HG02973 (cell line): ENCODE results near the gene DYNLRB1.
"Not testable (repeated sequence)": the region's sequence is repeated elsewhere in the genome, so short reads cannot be mapped to it uniquely, and the experiment has no call there.

Source experiments
- ATAC-seq: cut with Tn5 transposase; IDR thresholded peaks from one replicate; pipeline ENCODE4 v1.9.1; 2021; ENCODE audit warnings: moderate library complexity; ENCODE audit not compliant: unreplicated experiment

The DYNLRB1 gene

DNA sequence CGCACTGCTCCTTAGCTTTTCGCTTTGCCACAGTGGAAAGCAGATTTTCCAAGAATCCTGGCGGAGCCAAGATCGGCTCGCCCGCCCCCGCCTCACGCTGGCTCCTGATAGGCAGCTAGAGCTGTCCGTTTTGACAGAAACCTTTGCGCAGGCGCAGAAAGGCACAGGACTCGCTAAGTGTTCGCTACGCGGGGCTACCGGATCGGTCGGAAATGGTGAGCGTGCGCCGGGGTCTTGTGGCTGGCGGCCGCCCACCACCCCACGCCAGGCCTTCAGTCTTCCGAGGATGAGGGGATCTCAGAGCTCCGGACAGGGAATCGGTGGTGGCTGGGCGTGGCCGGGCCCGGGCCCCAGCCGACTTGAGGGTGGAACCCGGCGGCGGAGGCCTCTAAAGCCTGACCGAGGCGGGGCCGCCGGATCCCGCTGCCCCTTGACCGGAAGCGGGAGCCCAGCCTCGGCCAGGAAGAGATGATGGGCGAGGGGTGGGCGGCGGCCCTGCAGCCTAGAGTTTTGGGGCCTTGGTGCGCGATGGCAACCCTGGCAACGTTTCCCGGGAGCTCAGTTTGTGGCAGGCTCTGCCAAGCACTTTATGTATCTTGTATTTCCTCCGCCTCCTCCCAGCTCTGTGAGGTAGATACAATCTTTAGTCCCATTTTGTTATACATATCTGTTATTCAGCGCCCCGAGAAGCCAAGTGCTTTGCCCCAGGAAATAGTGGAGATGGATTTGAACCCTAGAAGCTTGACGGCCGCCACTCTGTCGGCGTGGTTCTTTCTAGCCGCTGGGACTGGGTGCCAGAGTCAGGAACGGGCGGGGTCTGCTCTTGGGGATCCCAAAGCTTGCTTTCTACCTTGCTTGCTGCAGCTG is at the start of gene DYNLRB1:
Gene DYNLRB1 (plus strand): TSS at position 176 of the 867 bp plus-strand sequence. CDS start 37 bp downstream, at position 213.
- peak; percentile 59 for ATAC-seq

DNA sequence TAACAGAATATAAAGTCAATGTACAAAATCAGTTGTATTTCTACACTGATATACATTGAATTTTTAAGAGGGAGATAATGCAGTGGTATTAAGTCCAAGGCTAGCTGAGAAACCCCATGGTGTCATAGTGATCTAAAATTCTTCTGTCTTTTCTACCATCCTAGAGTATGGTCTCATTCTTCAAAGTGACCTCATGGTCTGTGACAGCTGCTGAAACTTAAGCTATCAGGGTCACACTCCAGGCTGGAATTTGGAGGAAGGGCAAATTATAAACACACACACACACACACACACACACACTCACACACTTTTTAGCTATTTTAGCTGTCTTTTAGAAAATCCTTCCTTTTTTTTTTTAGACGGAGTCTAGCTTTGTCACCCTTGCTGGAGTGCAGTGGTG is 47.3 kb upstream of the DYNLRB1 start:
- no peak for ATAC-seq

DNA sequence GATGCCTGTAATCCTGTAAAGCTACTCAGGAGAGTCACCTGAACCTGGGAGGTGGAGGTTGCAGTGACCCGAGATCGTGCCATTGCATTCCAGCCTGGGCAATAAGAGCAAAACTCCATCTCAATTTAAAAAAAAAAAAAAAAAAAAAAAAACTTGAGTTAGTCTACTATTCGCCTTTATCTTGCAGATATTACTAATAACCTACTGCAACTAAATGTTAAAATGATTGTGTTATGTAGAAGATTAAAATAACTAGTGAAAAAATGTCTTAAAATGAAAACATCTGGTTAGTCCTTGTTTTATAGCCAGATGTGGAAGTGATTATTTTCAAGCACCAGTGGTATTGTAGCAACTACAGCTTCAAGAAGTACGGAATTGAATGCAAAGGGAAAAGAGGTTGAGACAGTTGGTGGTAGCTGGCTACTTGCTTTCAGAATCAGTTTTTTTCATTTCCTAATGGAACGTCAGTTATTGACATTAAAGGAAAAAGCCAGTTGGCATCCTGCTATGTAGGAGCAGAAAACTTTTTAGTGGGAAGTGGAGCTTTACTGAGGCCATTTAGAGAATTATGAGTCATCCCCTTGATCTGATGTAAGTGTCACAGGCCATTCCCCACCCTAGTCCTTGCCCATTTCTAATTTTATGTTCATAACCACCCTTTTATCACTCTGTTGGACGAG is 43.8 kb upstream of the DYNLRB1 start:
- ATAC-seq, result no peak

DNA sequence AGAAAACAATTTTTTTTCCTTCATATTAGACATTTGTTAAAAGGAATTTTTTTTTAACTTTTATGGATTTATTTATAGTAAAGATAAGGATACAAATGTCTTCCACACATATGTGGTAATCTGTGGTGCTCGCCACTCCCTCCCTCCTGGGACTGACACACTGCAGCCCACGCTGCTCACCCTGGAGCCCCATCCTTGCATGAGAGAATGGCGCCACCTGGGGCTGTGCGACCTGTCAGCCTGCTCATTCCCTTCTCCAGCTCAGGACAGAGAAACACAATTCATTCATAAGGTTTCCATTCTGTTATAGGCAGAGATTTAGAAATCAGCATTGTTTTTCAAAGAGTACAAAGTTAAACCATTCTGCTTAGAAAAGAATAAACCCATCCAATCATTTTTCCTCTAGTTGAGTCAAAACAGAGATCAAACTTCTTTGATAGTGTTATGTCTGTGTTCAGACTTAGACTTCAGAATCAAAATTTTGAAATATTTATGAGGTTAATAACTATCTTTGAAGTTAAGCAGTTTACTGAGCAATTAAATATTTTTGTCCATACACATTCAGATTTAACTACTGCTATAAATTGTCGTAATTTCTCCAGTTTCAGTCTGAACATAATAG is 42.8 kb upstream of the DYNLRB1 start:
- no peak for ATAC-seq

DNA sequence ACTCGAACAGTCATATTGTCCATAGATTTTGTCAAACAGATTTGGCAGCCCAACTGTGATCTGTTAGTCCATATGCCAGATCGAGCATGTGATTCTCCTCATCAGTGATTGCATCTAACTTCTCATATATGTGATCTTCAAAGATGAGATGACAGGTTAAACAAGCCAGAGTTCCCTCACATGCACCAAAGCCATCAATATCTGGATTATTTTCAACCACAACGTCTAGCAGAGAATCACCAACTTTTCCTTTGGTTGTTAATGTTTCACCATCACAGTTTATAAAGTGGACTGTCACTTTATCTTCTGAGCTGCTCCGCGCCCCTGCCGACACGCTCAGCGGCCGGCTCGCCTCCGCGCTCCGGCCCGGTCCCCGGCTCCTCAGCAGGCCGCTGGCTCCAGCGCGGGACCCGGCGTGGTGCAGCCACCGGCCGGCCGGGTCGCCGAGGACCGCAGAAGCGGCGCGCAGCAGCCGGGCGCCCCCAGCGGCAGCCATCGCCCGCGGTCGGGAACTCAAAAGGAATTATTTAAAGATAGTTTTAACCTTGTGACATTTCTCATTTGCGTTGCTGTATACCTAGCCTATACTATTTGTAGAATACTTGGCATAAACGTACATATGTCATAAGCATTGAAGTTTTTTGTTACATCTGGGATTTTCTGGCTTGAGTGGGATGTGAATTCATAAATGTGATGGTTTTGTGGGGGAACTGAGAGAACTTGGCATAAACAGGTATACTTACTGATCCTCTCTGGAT is 40.1 kb upstream of the DYNLRB1 start:
- no peak for ATAC-seq

DNA sequence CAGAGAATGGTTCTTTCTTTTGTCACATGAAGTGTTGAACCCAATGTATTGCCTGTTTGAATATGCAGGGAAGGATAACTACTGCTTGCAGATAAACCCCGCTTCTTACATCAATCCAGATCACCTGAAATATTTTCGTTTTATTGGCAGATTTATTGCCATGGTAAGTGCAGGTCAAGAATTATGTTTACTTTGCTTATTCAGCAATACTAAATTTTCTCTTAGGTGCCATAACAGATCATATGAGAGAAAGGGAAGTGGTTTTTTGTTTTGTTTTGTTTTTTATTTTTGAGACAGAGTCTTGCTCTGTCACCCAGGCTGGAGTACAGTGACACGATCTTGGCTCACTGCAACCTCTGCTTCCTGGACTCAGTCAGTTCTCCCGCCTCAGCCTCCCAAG is 36.6 kb upstream of the DYNLRB1 start:
- no peak for ATAC-seq

DNA sequence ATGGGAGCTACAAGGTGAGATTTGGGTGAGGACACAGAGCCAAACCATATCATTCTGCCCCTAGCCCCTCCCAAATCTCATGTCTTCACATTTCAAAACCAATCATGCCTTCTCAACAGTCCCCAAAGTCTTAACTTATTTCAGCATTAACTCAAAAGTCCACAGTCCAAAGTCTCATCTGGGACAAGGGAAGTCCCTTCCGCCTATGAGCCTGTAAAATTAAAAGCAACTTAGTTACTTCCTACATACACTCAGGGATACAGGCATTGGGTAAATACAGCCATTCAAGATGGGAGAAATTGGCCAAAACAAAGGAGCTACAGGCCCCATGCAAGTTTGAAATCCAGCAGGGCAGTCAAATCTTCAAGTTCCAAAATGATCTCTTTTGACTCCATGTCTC is 34.1 kb upstream of the DYNLRB1 start:
- not testable (repeated sequence) for ATAC-seq

DNA sequence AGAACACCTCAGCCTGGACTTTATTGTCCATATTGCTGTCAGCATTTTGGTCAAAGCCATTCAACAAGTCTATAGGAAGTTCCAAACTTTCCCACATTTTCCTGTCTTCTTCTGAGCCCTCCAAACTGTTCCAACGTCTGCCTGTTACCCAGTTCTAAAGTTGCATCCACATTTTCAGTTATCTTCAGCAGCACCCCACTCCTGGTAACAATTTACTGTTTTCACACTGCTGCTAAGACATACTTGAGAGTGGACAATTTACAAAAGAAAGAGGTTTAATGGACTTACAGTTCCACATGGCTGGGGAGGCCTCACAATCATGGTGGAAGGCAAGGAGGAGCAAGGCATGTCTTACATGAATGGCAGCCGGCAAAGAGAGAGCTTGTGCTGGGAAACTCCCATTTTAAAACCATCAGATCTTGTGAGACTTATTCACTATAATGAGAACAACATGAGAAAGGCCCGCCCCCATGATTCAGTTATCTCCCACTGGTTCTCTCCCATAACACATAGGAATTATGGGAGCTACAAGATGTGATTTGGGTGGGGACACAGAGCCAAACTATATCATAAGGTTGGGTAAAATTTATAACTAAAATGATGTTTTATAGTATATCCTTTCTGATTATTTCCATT is 32.5 kb upstream of the DYNLRB1 start:
- not testable (repeated sequence) for ATAC-seq

DNA sequence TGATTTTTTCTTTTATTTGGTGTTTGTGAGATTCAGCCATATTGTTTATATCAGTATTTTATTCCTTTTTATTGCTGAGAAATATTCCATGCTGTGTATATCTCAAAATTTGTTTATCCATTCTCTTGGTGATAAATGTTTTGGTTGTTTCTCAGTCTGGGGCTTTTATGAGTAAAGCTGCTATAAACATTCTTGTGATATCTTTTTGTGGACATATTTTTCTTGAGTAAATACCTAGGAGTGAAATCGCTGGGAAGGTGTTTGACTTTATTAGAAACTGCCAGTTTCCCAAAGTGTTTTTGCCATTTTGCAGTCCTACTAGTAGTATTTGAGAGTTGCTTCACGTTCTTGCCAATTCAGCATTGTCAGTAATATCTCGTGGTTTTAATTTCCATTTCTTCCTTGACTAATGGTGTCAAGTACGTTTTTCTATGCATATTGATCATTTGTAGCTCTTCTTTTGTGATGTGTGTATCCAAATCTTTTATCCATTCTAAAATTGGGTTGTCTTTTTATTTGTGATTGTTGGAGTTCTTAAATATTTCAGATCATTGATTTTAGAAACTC is 31.1 kb upstream of the DYNLRB1 start:
- ATAC-seq, result no peak

DNA sequence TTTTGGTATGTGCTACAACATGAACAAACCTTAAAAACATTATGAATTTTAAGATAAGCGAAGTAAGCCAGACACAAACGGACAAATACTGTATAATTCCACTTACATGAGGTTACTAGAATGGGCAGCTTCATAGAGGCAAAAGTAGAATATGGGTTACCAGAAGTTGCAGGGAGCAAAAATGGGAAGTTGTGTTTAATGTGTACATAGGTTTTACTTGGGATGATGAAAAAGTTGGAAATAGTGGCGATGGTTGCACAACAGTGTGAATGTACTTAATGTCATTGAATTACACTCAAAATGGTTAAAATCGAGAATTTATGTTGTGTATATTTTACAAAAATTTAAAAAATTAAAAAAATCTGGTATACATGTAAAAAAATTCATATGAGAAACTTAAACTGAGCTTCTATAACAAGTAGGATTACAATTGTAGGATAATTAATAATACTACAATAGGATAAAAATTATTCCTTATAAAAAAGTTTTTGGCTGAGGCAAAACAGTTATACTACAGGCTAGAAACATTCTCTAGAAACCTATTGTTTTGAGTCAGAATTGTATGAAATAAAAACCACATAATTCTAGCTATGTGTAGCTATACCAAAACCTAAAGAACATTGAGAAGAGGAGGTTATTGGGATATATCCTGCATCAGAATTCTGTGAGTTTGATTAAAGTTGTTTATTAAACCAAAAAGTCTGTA is 24.8 kb upstream of the DYNLRB1 start:
- no peak for ATAC-seq

DNA sequence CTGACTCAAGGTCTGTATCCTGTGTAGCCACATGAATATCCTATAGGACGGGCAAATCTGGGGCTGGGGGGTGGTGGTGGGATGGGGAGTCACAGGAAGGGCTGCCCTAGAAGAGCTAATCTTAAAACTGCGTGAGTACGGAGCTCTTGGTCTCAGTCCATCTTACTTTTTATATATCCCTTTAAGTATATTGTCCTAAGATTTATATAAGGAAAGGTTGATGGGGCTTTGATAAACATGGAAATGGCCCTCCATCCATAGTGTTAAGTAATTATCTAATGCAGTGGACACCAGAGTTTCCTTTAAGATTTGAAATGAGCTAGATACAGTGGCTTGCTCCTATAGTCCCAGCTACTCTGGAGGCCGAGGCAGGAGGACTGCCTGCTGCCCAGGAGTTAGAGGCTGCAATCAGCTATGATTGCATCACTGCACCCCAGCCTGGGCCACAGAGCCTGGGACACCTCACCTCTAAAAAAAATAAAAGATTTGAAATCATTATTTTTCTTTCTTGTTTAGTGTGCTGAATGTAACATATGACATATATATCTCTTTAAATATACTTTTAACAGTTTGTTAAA is 24.2 kb upstream of the DYNLRB1 start:
- ATAC-seq, result no peak

DNA sequence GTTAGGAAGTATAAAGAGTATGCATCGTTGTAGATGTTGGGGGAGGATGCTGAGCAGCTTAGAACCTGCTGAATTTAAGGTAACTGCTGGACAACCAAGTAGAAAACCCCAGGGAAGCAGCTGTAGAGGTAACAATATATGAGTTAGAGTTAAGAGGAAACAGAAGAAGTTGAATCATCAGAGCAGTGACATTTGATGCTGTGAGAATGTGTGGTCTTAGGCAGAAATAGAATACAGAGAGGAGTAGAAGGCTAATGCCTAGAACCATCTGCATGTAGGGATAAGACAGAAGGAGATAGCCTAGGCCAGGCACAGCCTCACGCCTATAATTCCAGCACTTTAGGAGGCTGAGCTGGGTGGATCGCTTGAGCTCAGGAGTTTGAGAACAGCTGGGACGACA is 22.6 kb upstream of the DYNLRB1 start:
- no peak for ATAC-seq

DNA sequence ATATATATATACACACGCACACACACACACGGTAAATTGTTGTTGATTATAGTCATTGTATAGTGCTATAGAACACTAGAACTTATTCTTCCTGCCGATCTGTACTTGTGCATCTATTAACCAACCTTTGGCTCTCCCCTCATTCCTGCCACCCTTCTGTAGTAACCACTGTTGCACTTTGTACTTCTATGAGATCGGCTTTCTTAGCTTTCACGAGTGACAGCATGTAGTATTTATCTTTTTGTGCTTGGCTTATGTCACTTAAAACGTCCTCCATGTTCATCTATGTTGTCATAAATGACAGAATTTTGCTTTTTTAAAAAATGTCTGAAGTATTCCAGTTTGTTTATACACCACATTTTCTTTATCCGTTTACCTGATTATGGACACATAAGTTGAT is 20.9 kb upstream of the DYNLRB1 start:
- ATAC-seq, result no peak

DNA sequence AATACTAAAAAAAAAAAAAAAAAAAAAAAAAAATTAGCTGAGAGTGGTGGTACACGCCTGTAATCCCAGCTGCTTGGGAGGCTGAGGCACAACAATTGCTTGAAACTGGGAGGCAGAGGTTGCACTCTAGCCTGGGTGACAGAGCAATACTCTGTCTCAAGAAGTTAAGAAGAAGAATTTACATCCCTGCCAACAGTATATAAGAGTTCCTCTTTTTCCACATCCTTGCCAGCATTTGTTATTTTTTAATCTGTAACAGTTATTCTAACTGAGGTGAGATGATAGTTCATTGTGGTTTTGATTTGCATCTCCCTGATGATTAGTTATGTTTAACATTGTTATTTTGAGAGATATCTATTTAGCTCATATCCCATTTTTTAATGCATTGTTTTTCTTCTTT is 20.3 kb upstream of the DYNLRB1 start:
- no peak for ATAC-seq

DNA sequence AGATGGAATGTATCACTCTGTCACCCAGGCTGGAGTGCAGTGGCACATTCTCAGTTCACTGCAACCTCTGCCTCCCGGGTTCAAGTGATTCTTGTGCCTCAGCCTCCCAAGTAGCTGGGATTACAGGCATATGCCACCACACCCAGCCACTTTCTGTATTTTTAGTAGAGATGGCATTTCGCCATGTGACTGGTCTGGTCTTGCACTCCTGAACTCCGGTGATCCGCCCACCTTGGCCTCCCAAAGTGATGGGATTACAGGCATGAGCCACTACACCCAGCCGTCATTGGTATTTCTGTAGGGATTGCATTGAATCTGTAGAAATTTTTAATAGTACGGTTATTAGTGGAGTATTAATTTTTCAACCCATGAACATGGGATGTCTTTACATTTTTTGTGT is 18.6 kb upstream of the DYNLRB1 start:
- ATAC-seq, result not testable (repeated sequence)

DNA sequence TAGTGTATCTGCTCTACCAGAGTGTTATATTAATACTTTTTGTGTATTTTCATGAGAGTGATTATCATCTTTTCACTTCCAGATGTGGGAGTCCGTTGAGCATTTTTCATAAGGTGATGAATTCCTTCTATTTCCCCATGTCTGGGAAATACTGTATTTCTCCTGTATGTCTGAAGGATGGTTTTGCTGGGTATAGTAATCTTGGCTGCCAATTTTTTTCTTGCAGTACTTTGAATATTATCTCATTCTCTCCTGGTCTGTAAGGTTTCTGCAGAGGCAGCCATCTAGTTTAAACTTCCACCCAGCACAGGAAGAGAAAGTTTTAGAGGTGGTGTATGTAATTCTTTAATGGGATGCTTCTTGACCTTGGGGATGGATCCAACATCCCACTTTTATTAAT is 15.4 kb upstream of the DYNLRB1 start:
- ATAC-seq, result no peak

DNA sequence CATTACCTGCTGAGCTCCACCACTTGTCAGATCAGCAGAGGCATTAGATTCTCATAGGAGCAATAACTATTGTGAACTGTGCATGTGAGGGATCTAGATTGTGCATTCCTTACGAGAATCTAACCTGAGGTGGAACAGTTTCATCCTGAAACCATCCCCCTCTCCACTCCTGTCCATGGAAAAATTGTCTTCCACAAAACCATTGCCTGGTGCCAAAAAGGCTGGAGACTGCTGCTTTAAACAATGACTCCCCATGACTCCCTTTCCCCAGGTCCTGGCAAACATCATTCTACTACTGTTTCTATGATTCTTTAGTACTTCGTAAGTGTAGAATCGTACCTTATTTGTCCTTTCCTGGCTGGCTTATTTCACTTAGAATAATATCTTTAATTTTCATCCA is 9.7 kb upstream of the DYNLRB1 start:
- ATAC-seq, result no peak

DNA sequence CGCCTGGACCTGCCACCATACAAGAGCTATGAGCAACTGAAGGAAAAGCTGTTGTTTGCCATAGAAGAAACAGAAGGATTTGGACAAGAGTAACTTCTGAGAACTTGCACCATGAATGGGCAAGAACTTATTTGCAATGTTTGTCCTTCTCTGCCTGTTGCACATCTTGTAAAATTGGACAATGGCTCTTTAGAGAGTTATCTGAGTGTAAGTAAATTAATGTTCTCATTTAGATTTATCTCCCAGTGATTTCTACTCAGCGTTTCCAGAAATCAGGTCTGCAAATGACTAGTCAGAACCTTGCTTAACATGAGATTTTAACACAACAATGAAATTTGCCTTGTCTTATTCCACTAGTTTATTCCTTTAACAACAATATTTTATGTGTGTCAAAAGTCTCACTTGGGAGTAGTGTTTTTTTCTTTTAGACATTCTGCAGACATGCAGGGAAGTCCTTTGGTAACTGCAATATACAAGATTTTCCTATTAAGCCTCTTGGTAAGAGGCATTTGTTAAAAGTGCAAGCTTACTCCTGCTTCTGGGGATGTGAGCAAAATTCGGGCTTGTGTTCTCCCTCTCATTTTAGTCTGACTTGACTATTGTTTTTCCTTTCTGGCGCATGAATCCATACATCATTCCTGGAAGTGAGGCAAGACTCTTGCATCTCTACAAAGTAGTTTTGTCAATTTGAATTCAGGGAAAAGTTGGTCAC is 8.4 kb upstream of the DYNLRB1 start:
- ATAC-seq, result no peak

DNA sequence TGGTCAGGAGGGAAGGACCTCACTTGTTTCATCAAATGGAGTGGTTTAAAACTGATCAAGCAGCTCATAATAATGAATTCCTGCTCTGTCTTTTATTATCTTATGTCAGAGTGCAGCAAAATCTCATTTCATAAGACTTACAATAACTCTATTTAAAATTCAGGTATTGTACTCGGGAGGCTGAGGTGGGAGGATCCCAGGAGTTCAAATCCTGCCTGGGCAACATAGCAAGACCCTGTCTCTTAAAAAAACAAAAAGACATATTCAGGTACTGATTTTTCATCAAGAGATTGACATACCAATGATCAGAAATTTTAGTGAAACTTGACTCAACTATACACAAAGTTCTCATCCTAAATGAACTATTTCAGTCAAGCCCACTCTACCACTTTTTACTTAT is 5.6 kb upstream of the DYNLRB1 start:
- no peak for ATAC-seq
